Ishikawa (cell line): ENCODE results near the gene HOXA7.

Experiments
- EP300 ChIP-seq: IDR thresholded peaks from 2 replicates; pipeline ENCODE4 v1.6.1; 2012; ENCODE audit warnings: borderline replicate concordance
- RAD21 ChIP-seq: IDR thresholded peaks from 2 replicates; pipeline ENCODE4 v1.6.1; 2012; ENCODE audit warnings: low read depth
- REST ChIP-seq: IDR thresholded peaks from 2 replicates; pipeline ENCODE4 v1.6.1; 2012; ENCODE audit warnings: low read depth, mild to moderate bottlenecking

DNA sequence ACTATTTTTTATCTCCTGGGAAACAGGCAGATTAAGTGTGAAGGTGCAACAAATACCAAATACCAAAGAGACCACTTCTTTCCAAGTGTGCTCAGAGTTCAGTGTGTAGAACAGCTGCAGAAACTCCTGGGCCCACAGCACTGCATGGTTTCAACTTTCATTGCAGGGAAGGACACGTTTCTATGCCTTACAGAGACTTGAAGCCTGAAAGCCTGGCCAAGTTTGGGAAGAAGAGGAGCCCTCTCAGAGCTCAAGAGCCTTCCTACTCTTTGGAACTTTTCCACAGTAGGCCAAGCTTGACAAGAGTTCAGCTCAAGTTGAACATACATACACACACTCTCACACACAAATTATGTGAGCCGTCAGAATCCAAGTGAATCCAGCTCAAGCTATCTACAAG lies 28.4 kb downstream of the HOXA7 start:
- no peak for TF ChIP-seq REST
- TF ChIP-seq EP300: no peak
- no peak for TF ChIP-seq RAD21
